ENCODE measurements around the gene PMP22. TPM values are rescaled to one million over a fixed set of nuclear protein-coding genes. Genes with fewer than 3 reads are reported as not detected.

PMP22 gene
- total and polyA plus RNA-seq, 2 of the 13 experiments (the other 11 are each of a cell fraction or from before 2014, with no cell fraction given): 5.7 to 6.2 TPM

DNA sequence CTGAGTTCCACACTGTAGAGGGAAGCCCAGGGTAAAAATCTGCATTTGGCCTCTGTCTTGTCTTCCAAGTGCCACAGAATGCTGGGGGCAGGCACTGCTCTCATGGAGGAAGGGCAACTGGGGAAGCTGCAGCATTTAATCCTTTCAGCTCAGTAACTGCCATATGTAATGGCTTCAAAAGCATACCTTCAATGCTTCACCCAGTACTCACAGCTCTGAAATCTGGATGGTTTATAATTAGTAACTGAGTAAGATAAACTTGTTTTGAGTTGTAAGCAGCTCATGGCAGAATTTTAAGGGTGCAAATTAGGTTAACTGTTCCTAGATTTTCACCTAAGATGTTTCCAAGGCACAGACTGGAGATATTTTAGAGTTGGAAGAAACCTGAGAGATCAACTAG is 24.5 kb downstream of the PMP22 start:
- no peak overlapping the region for H3K4me3 ChIP-seq (replicated peaks in 1 of 3; ENCODE audit: insufficient read depth in 1 of 3, low read depth in 2 of 3, low read length in 3 of 3)
- ChIA-PET CTCF (ENCODE audit: low intra/inter-chr PET ratio, low total read pairs) (no interaction called here), POLR2A (no interaction called here)
- no peaks in the 10 kb centered on the region for H3K79me2 ChIP-seq (ENCODE audit: insufficient read depth, low read length)
- no peak for ATAC-seq
- TF ChIP-seq ZNF607 (CRISPR knock-in tag; IDR thresholded peaks at IDR 0.05; ENCODE audit: borderline replicate concordance): no peak
- TF ChIP-seq, protein P1, sequence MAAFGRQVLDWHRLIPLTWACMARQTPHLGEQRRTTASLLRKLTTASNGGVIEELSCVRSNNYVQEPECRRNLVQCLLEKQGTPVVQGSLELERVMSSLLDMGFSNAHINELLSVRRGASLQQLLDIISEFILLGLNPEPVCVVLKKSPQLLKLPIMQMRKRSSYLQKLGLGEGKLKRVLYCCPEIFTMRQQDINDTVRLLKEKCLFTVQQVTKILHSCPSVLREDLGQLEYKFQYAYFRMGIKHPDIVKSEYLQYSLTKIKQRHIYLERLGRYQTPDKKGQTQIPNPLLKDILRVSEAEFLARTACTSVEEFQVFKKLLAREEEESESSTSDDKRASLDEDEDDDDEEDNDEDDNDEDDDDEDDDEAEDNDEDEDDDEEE (CRISPR knock-in tag; IDR thresholded peaks at IDR 0.05): no peak
- no peak for TF ChIP-seq TSC22D2 (CRISPR knock-in tag; IDR thresholded peaks at IDR 0.05; ENCODE audit: borderline replicate concordance)
- no peak for TF ChIP-seq ZNF672 (CRISPR knock-in tag; IDR thresholded peaks at IDR 0.05)
- TF ChIP-seq, protein P2, sequence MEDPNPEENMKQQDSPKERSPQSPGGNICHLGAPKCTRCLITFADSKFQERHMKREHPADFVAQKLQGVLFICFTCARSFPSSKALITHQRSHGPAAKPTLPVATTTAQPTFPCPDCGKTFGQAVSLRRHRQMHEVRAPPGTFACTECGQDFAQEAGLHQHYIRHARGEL (CRISPR knock-in tag; IDR thresholded peaks at IDR 0.05): no peak
- TF ChIP-seq ZBTB7B (CRISPR knock-in tag; IDR thresholded peaks at IDR 0.05): no peak
- TF ChIP-seq CAMTA2 (CRISPR knock-in tag; IDR thresholded peaks at IDR 0.05; ENCODE audit: borderline replicate concordance): no peak
- TF ChIP-seq, protein P3, sequence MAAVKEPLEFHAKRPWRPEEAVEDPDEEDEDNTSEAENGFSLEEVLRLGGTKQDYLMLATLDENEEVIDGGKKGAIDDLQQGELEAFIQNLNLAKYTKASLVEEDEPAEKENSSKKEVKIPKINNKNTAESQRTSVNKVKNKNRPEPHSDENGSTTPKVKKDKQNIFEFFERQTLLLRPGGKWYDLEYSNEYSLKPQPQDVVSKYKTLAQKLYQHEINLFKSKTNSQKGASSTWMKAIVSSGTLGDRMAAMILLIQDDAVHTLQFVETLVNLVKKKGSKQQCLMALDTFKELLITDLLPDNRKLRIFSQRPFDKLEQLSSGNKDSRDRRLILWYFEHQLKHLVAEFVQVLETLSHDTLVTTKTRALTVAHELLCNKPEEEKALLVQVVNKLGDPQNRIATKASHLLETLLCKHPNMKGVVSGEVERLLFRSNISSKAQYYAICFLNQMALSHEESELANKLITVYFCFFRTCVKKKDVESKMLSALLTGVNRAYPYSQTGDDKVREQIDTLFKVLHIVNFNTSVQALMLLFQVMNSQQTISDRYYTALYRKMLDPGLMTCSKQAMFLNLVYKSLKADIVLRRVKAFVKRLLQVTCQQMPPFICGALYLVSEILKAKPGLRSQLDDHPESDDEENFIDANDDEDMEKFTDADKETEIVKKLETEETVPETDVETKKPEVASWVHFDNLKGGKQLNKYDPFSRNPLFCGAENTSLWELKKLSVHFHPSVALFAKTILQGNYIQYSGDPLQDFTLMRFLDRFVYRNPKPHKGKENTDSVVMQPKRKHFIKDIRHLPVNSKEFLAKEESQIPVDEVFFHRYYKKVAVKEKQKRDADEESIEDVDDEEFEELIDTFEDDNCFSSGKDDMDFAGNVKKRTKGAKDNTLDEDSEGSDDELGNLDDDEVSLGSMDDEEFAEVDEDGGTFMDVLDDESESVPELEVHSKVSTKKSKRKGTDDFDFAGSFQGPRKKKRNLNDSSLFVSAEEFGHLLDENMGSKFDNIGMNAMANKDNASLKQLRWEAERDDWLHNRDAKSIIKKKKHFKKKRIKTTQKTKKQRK (IDR thresholded peaks at IDR 0.05; ENCODE audit: low read length): no peak
- intact Hi-C loops (cut with micrococcal nuclease; ENCODE audit: unreplicated experiment) (no loop called here), in situ Hi-C loops (cut with HindIII; ENCODE audit: extremely low pct_ligation_motif_present, low pct_unique_long_range_greater_than_20kb) (no loop called here)
- no peak overlapping the region for H3K9ac ChIP-seq (ENCODE audit: insufficient read depth, low read depth, low read length)
- no peak overlapping the region for H2AFZ ChIP-seq (ENCODE audit: low read length)
- no peak for FAIRE-seq
- DNase-seq (ENCODE audit: low spot score): no peak
- no TSS peak for BruUV-seq (replicated peaks)
- peaks cover 35% of the 10 kb centered on the region for H3K4me1 ChIP-seq (ENCODE audit: insufficient read depth, low read length)
- H3K27ac ChIP-seq (ENCODE audit: extremely low read length, insufficient read depth, low read length): no peak overlapping the region
- H4K20me1 ChIP-seq (ENCODE audit: insufficient read depth, low read length): no peaks in the 10 kb centered on the region
- H3K4me2 ChIP-seq (ENCODE audit: low read depth, low read length): no peak overlapping the region
- no peaks in the 10 kb centered on the region for H3K9me3 ChIP-seq (ENCODE audit: low read length)
- no peaks in the 10 kb centered on the region for H3K36me3 ChIP-seq (replicated peaks in 1 of 2; ENCODE audit: control insufficient read depth in 1 of 2, insufficient read depth in 2 of 2, low read length in 2 of 2)
- H3K27me3 ChIP-seq (ENCODE audit: control insufficient read depth in 1 of 2, insufficient read depth in 2 of 2, low read length in 2 of 2): no peaks in the 10 kb centered on the region

Measured in HepG2 (cell line).